ENCODE data around the gene KPNA3.

DNA sequence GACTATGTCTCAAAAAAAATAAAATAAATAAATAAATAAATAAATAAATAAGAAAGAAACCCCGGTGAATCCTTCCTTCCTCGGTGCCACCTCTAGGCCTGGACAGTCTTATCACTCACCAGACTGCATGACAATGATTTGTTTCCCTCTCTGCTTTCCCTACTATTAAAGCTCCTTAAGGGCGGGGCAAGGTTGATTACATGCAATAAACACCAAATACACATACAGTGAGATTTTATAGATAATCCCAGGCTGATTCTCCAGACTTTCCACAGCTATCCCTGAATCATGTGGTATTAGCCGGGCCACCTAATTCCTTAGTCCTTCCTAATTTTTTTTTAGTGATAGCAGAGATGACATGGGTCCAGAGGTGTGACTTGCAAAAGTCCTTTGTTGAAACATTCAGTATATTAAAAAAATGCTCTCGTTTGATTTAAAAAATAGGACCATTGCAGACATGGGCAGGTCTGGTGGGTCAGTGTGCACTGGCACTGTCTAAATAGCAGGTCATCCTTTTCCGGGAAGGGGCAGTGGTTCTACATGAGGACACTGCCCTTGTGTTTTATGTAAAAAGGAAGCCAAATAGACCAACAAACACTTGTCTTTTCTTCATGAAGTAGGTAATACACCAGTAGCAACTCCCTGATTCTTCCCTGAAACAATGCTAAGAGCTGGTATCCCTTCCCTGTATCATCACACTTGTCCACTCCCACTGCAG lies 115.7 kb downstream of the KPNA3 start:
- TF ChIP-seq, protein P1, sequence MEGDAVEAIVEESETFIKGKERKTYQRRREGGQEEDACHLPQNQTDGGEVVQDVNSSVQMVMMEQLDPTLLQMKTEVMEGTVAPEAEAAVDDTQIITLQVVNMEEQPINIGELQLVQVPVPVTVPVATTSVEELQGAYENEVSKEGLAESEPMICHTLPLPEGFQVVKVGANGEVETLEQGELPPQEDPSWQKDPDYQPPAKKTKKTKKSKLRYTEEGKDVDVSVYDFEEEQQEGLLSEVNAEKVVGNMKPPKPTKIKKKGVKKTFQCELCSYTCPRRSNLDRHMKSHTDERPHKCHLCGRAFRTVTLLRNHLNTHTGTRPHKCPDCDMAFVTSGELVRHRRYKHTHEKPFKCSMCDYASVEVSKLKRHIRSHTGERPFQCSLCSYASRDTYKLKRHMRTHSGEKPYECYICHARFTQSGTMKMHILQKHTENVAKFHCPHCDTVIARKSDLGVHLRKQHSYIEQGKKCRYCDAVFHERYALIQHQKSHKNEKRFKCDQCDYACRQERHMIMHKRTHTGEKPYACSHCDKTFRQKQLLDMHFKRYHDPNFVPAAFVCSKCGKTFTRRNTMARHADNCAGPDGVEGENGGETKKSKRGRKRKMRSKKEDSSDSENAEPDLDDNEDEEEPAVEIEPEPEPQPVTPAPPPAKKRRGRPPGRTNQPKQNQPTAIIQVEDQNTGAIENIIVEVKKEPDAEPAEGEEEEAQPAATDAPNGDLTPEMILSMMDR (IDR thresholded peaks at IDR 0.05; ENCODE audit: poor library complexity, severe bottlenecking) = no peak
- TF ChIP-seq RAD21 (conservative IDR thresholded peaks at IDR 0.05) = no peak
- no peak for TF ChIP-seq SMC3 (conservative IDR thresholded peaks at IDR 0.05; ENCODE audit: poor library complexity)
- TF ChIP-seq, protein P2, sequence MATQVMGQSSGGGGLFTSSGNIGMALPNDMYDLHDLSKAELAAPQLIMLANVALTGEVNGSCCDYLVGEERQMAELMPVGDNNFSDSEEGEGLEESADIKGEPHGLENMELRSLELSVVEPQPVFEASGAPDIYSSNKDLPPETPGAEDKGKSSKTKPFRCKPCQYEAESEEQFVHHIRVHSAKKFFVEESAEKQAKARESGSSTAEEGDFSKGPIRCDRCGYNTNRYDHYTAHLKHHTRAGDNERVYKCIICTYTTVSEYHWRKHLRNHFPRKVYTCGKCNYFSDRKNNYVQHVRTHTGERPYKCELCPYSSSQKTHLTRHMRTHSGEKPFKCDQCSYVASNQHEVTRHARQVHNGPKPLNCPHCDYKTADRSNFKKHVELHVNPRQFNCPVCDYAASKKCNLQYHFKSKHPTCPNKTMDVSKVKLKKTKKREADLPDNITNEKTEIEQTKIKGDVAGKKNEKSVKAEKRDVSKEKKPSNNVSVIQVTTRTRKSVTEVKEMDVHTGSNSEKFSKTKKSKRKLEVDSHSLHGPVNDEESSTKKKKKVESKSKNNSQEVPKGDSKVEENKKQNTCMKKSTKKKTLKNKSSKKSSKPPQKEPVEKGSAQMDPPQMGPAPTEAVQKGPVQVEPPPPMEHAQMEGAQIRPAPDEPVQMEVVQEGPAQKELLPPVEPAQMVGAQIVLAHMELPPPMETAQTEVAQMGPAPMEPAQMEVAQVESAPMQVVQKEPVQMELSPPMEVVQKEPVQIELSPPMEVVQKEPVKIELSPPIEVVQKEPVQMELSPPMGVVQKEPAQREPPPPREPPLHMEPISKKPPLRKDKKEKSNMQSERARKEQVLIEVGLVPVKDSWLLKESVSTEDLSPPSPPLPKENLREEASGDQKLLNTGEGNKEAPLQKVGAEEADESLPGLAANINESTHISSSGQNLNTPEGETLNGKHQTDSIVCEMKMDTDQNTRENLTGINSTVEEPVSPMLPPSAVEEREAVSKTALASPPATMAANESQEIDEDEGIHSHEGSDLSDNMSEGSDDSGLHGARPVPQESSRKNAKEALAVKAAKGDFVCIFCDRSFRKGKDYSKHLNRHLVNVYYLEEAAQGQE (IDR thresholded peaks at IDR 0.05; ENCODE audit: borderline replicate concordance) = no peak
- TF ChIP-seq POLR2AphosphoS5 (IDR thresholded peaks at IDR 0.05) = no peak
- no peak for TF ChIP-seq MXI1 (conservative IDR thresholded peaks at IDR 0.05; ENCODE audit: poor library complexity, severe bottlenecking)
- no peak for TF ChIP-seq EP300 (conservative IDR thresholded peaks at IDR 0.05; ENCODE audit: poor library complexity, severe bottlenecking)
